ENCODE data around the gene PELI2. TPM values are rescaled to one million over a fixed set of nuclear protein-coding genes. Genes with fewer than 3 reads are reported as not detected.

Gene PELI2
- polyA plus RNA-seq, 1 donor (not counting 4 experiments of a cell fraction or from before 2014, with no cell fraction given), result not detected

DNA sequence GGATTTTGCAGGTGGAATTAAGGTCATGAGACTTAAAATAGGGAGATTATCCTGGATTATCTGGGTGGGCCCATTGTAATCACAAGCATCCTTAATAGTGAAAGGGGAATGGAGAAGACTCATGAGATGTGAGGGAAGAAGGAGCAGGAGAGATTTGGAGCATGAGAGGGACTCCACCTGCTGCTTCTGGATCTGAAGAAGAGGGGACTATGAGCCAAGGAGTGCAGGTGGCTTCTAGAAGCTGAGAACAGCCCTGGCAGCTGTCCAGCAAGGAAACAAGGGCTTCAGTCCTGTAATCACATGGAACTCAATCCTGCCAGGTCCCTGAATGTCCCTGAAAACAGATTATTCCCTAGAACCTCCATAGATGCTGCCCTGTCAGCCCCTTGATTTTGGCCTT lies 67.8 kb downstream of the PELI2 start:
- H3K9me3 ChIP-seq (ENCODE audit: control insufficient read depth, low read depth, low read length), result no peaks in the 10 kb centered on the region
- no peak overlapping the region for H3K27ac ChIP-seq (ENCODE audit: control insufficient read depth, insufficient read depth, low read length)
- no peaks in the 10 kb centered on the region for H3K79me2 ChIP-seq (ENCODE audit: control insufficient read depth, insufficient read depth, low read length)
- no peaks in the 10 kb centered on the region for H3K36me3 ChIP-seq (ENCODE audit: control insufficient read depth in 2 of 2, extremely low read depth in 1 of 2, insufficient read depth in 2 of 2, low read length in 2 of 2)
- peaks cover 8% of the 10 kb centered on the region for H3K4me1 ChIP-seq (ENCODE audit: control insufficient read depth, extremely low read depth, insufficient read depth, low read length)
- no peaks in the 10 kb centered on the region for H3K9me1 ChIP-seq (ENCODE audit: control insufficient read depth, extremely low read depth, insufficient read depth, low read length)
- no peaks in the 10 kb centered on the region for H4K20me1 ChIP-seq (ENCODE audit: control insufficient read depth, extremely low read depth, insufficient read depth, low read length)
- H3K27me3 ChIP-seq (ENCODE audit: control insufficient read depth, extremely low read depth, insufficient read depth, low read length), result no peaks in the 10 kb centered on the region
- FAIRE-seq (no peak), DNase-seq (ENCODE audit: low read depth, low spot score) (no peak)
- no peak overlapping the region for H2AFZ ChIP-seq (ENCODE audit: control insufficient read depth, low read length)
- dilution Hi-C loops (cut with MboI; ENCODE audit: extremely low pct_ligation_motif_present, low sequenced_read_pairs), result no loop called here
- no peak overlapping the region for H3K4me2 ChIP-seq (ENCODE audit: control insufficient read depth, extremely low read depth, insufficient read depth, low read depth, low read length)
- TF ChIP-seq, protein P1, sequence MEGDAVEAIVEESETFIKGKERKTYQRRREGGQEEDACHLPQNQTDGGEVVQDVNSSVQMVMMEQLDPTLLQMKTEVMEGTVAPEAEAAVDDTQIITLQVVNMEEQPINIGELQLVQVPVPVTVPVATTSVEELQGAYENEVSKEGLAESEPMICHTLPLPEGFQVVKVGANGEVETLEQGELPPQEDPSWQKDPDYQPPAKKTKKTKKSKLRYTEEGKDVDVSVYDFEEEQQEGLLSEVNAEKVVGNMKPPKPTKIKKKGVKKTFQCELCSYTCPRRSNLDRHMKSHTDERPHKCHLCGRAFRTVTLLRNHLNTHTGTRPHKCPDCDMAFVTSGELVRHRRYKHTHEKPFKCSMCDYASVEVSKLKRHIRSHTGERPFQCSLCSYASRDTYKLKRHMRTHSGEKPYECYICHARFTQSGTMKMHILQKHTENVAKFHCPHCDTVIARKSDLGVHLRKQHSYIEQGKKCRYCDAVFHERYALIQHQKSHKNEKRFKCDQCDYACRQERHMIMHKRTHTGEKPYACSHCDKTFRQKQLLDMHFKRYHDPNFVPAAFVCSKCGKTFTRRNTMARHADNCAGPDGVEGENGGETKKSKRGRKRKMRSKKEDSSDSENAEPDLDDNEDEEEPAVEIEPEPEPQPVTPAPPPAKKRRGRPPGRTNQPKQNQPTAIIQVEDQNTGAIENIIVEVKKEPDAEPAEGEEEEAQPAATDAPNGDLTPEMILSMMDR (optimal IDR thresholded peaks at IDR 0.05 in 1 of 3, IDR thresholded peaks at IDR 0.05 in 1 of 3, conservative IDR thresholded peaks at IDR 0.05 in 1 of 3; ENCODE audit: extremely low read depth in 1 of 3, insufficient read depth in 2 of 3, low read length in 3 of 3), result no peak
- no peak for TF ChIP-seq EZH2 (IDR thresholded peaks at IDR 0.05; ENCODE audit: low read length)
- no peak overlapping the region for H3K9ac ChIP-seq (ENCODE audit: control insufficient read depth, extremely low read depth, insufficient read depth, low read length)
- H3K4me3 ChIP-seq (ENCODE audit: control insufficient read depth in 2 of 3, extremely low read depth in 1 of 3, insufficient read depth in 2 of 3, low read depth in 1 of 3, low read length in 3 of 3), result no peak overlapping the region

DNA sequence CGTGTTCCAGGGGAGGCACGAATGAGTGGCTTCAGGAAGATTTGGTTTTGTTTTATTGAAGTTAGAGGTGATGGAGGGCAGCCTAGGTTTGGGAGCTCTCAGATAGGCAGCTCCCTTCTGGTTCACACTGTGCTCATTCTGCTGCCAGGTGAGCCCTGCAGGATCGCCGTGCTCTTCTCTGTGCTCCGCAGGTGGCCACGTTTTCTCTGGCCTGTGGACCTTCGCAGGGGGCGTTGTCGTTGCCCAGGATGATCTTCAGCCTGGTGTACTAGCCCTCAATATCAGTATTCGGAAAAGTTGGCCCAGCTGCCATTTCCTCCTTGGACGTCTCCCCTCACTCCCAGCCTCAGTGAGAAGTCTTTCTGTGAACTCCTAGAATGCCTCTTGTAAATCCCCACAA lies 69.5 kb downstream of the PELI2 start:
- Histone ChIP-seq H3K4me2 (ENCODE audit: control insufficient read depth, extremely low read depth, insufficient read depth, low read depth, low read length) (no peak overlapping the region), H4K20me1 (ENCODE audit: control insufficient read depth, extremely low read depth, insufficient read depth, low read length) (no peaks in the 10 kb centered on the region), H3K27me3 (ENCODE audit: control insufficient read depth, extremely low read depth, insufficient read depth, low read length) (no peaks in the 10 kb centered on the region), H3K36me3 (ENCODE audit: control insufficient read depth in 2 of 2, extremely low read depth in 1 of 2, insufficient read depth in 2 of 2, low read length in 2 of 2) (no peaks in the 10 kb centered on the region), H3K9me3 (ENCODE audit: control insufficient read depth, low read depth, low read length) (no peaks in the 10 kb centered on the region), H3K4me1 (ENCODE audit: control insufficient read depth, extremely low read depth, insufficient read depth, low read length) (peaks cover 8% of the 10 kb centered on the region), H2AFZ (ENCODE audit: control insufficient read depth, low read length) (no peak overlapping the region), H3K4me3 (ENCODE audit: control insufficient read depth in 2 of 3, extremely low read depth in 1 of 3, insufficient read depth in 2 of 3, low read depth in 1 of 3, low read length in 3 of 3) (no peak overlapping the region), H3K27ac (ENCODE audit: control insufficient read depth, insufficient read depth, low read length) (no peak overlapping the region), H3K9ac (ENCODE audit: control insufficient read depth, extremely low read depth, insufficient read depth, low read length) (no peak overlapping the region), H3K79me2 (ENCODE audit: control insufficient read depth, insufficient read depth, low read length) (no peaks in the 10 kb centered on the region), H3K9me1 (ENCODE audit: control insufficient read depth, extremely low read depth, insufficient read depth, low read length) (no peaks in the 10 kb centered on the region)
- FAIRE-seq, result no peak
- TF ChIP-seq EZH2 (IDR thresholded peaks at IDR 0.05; ENCODE audit: low read length), result no peak
- TF ChIP-seq, protein P1 (optimal IDR thresholded peaks at IDR 0.05 in 1 of 3, IDR thresholded peaks at IDR 0.05 in 1 of 3, conservative IDR thresholded peaks at IDR 0.05 in 1 of 3; ENCODE audit: extremely low read depth in 1 of 3, insufficient read depth in 2 of 3, low read length in 3 of 3), result no peak
- dilution Hi-C loops (cut with MboI; ENCODE audit: extremely low pct_ligation_motif_present, low sequenced_read_pairs), result no loop called here
- DNase-seq (ENCODE audit: low read depth, low spot score), result no peak

All from keratinocyte (primary cell).